Measurements from ENCODE around the gene FBXL13.
"Not testable (repeated sequence)": the region's sequence is repeated elsewhere in the genome, so short reads cannot be mapped to it uniquely, and the experiment has no call there.

Gene FBXL13

GRCh38 chr7:102974366-102975236 is 100.0 kb downstream of the FBXL13 start:
- Mint-ChIP-seq H3K9me3 (ENCODE audit: low read depth) (no peaks in the 10 kb centered on the region), H3K27ac (no peak overlapping the region), H3K4me3 (no peak overlapping the region), H3K27me3 (no peaks in the 10 kb centered on the region), H3K4me1 (ENCODE audit: low read depth) (no peaks in the 10 kb centered on the region), H3K36me3 (no peaks in the 10 kb centered on the region)

GRCh38 chr7:102973096-102973802 is 101.3 kb downstream of the FBXL13 start:
- Mint-ChIP-seq H3K9me3 (ENCODE audit: low read depth) (no peaks in the 10 kb centered on the region), H3K4me1 (ENCODE audit: low read depth) (no peaks in the 10 kb centered on the region), H3K27me3 (no peaks in the 10 kb centered on the region), H3K4me3 (no peak overlapping the region), H3K36me3 (no peaks in the 10 kb centered on the region), H3K27ac (no peak overlapping the region)

- H3K4me1 Mint-ChIP-seq (ENCODE audit: low read depth), result no peaks in the 10 kb centered on the region
- H3K4me3 Mint-ChIP-seq, result no peak overlapping the region
- no peaks in the 10 kb centered on the region for H3K9me3 Mint-ChIP-seq (ENCODE audit: low read depth)
- H3K27ac Mint-ChIP-seq, result no peak overlapping the region
- H3K36me3 Mint-ChIP-seq, result peaks cover 4% of the 10 kb centered on the region
- no peaks in the 10 kb centered on the region for H3K27me3 Mint-ChIP-seq
These were observed 106.8 kb downstream of the FBXL13 start for GRCh38 chr7:102967798-102968197.

GRCh38 chr7:102966465-102966864 is 108.1 kb downstream of the FBXL13 start:
- Mint-ChIP-seq H3K36me3 (peaks cover 6% of the 10 kb centered on the region), H3K4me3 (no peak overlapping the region), H3K9me3 (ENCODE audit: low read depth) (no peaks in the 10 kb centered on the region), H3K4me1 (ENCODE audit: low read depth) (no peaks in the 10 kb centered on the region), H3K27ac (no peak overlapping the region), H3K27me3 (no peaks in the 10 kb centered on the region)

GRCh38 chr7:102961993-102962392 is 112.6 kb downstream of the FBXL13 start:
- H3K27me3 Mint-ChIP-seq; H3K27ac Mint-ChIP-seq; H3K4me1 Mint-ChIP-seq (ENCODE audit: low read depth); H3K4me3 Mint-ChIP-seq; H3K9me3 Mint-ChIP-seq (ENCODE audit: low read depth): not testable (repeated sequence)
- H3K36me3 Mint-ChIP-seq, result peaks cover 12% of the 10 kb centered on the region

GRCh38 chr7:102958004-102958403 is 116.6 kb downstream of the FBXL13 start:
- H3K4me1 Mint-ChIP-seq (ENCODE audit: low read depth); H3K27ac Mint-ChIP-seq; H3K4me3 Mint-ChIP-seq; H3K27me3 Mint-ChIP-seq: not testable (repeated sequence)
- H3K36me3 Mint-ChIP-seq, result peaks cover 20% of the 10 kb centered on the region
- peaks cover 15% of the 10 kb centered on the region for H3K9me3 Mint-ChIP-seq (ENCODE audit: low read depth)

GRCh38 chr7:102954359-102954758 is 120.2 kb downstream of the FBXL13 start:
- Mint-ChIP-seq H3K9me3 (ENCODE audit: low read depth) (peaks cover 15% of the 10 kb centered on the region), H3K36me3 (peaks cover 29% of the 10 kb centered on the region)
- H3K4me3 Mint-ChIP-seq; H3K27me3 Mint-ChIP-seq; H3K27ac Mint-ChIP-seq; H3K4me1 Mint-ChIP-seq (ENCODE audit: low read depth): not testable (repeated sequence)

GRCh38 chr7:102953406-102953805 is 121.2 kb downstream of the FBXL13 start:
- peaks cover 29% of the 10 kb centered on the region for H3K36me3 Mint-ChIP-seq
- peaks cover 15% of the 10 kb centered on the region for H3K9me3 Mint-ChIP-seq (ENCODE audit: low read depth)
- no peak overlapping the region for H3K27ac Mint-ChIP-seq
- no peak overlapping the region for H3K4me3 Mint-ChIP-seq
- no peaks in the 10 kb centered on the region for H3K27me3 Mint-ChIP-seq
- H3K4me1 Mint-ChIP-seq (ENCODE audit: low read depth), result no peaks in the 10 kb centered on the region

GRCh38 chr7:102951839-102952238 is 122.8 kb downstream of the FBXL13 start:
- H3K4me1 Mint-ChIP-seq (ENCODE audit: low read depth), result no peaks in the 10 kb centered on the region
- no peak overlapping the region for H3K4me3 Mint-ChIP-seq
- H3K27me3 Mint-ChIP-seq, result no peaks in the 10 kb centered on the region
- peaks cover 15% of the 10 kb centered on the region for H3K9me3 Mint-ChIP-seq (ENCODE audit: low read depth)
- peaks cover 23% of the 10 kb centered on the region for H3K36me3 Mint-ChIP-seq
- H3K27ac Mint-ChIP-seq, result no peak overlapping the region

GRCh38 chr7:102944241-102944640 is 130.4 kb downstream of the FBXL13 start:
- no peak overlapping the region for H3K4me3 Mint-ChIP-seq
- H3K4me1 Mint-ChIP-seq (ENCODE audit: low read depth), result no peaks in the 10 kb centered on the region

GRCh38 chr7:102943423-102944169 is 131.0 kb downstream of the FBXL13 start:
- Mint-ChIP-seq H3K27ac (no peak overlapping the region), H3K27me3 (no peaks in the 10 kb centered on the region), H3K4me1 (ENCODE audit: low read depth) (no peaks in the 10 kb centered on the region), H3K36me3 (no peaks in the 10 kb centered on the region), H3K9me3 (ENCODE audit: low read depth) (no peaks in the 10 kb centered on the region), H3K4me3 (no peak overlapping the region)

More at GRCh38 chr7:102944241-102944640, 130.4 kb downstream of the FBXL13 start:
- H3K27me3 Mint-ChIP-seq, result no peaks in the 10 kb centered on the region
- no peaks in the 10 kb centered on the region for H3K9me3 Mint-ChIP-seq (ENCODE audit: low read depth)
- H3K27ac Mint-ChIP-seq, result no peak overlapping the region
- H3K36me3 Mint-ChIP-seq, result no peaks in the 10 kb centered on the region

GRCh38 chr7:102942868-102943267 is 131.7 kb downstream of the FBXL13 start:
- Mint-ChIP-seq H3K36me3 (no peaks in the 10 kb centered on the region), H3K4me1 (ENCODE audit: low read depth) (no peaks in the 10 kb centered on the region), H3K9me3 (ENCODE audit: low read depth) (no peaks in the 10 kb centered on the region), H3K27ac (no peak overlapping the region), H3K27me3 (no peaks in the 10 kb centered on the region), H3K4me3 (no peak overlapping the region)

GRCh38 chr7:102942181-102942866 is 132.3 kb downstream of the FBXL13 start:
- Mint-ChIP-seq H3K36me3 (no peaks in the 10 kb centered on the region), H3K27ac (no peak overlapping the region), H3K9me3 (ENCODE audit: low read depth) (no peaks in the 10 kb centered on the region), H3K4me1 (ENCODE audit: low read depth) (no peaks in the 10 kb centered on the region), H3K27me3 (no peaks in the 10 kb centered on the region), H3K4me3 (no peak overlapping the region)

- H3K27ac Mint-ChIP-seq, result no peak overlapping the region
These were observed 135.9 kb downstream of the FBXL13 start for GRCh38 chr7:102938679-102939078.

More at GRCh38 chr7:102938679-102939078, 135.9 kb downstream of the FBXL13 start:
- no peaks in the 10 kb centered on the region for H3K9me3 Mint-ChIP-seq (ENCODE audit: low read depth)
- H3K27me3 Mint-ChIP-seq, result no peaks in the 10 kb centered on the region
- H3K36me3 Mint-ChIP-seq, result no peaks in the 10 kb centered on the region
- H3K4me3 Mint-ChIP-seq, result no peak overlapping the region
- no peaks in the 10 kb centered on the region for H3K4me1 Mint-ChIP-seq (ENCODE audit: low read depth)

All from activated naive CD8-positive, alpha-beta T cell (primary cell).